ENCODE results near the gene ROBO3.

DNA sequence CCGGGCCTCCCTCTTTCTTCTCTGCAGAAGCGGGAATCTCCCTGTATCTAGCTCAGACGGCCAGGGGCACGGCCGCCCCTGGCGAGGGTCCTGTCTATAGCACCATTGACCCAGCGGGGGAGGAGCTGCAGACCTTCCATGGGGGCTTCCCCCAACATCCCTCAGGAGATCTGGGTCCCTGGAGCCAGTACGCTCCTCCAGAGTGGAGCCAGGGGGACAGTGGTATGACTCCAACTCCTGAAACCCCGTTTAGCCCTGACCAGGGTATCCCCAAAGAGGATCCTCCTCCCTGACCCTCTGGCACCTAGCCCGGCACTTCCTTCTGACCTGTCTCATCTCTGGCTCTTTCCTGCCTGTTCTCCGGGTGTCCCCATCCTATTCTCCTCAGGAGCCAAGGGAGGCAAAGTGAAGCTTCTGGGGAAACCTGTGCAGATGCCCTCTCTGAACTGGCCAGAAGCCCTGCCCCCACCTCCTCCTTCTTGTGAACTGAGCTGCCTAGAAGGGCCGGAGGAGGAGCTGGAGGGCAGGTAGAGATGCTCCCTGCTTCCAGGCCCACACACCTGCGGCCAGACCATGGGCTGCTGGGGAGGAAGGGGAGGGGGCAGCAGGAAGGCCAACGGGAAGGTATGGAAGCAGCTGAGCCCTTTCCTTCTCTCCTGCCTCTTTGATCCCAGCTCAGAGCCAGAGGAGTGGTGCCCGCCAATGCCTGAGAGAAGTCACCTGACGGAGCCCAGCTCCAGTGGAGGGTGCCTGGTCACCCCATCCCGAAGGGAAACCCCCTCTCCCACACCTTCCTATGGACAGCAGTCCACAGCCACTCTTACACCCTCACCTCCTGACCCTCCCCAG lies 12.9 kb downstream of the ROBO3 start:
- TF ChIP-seq, protein P1, sequence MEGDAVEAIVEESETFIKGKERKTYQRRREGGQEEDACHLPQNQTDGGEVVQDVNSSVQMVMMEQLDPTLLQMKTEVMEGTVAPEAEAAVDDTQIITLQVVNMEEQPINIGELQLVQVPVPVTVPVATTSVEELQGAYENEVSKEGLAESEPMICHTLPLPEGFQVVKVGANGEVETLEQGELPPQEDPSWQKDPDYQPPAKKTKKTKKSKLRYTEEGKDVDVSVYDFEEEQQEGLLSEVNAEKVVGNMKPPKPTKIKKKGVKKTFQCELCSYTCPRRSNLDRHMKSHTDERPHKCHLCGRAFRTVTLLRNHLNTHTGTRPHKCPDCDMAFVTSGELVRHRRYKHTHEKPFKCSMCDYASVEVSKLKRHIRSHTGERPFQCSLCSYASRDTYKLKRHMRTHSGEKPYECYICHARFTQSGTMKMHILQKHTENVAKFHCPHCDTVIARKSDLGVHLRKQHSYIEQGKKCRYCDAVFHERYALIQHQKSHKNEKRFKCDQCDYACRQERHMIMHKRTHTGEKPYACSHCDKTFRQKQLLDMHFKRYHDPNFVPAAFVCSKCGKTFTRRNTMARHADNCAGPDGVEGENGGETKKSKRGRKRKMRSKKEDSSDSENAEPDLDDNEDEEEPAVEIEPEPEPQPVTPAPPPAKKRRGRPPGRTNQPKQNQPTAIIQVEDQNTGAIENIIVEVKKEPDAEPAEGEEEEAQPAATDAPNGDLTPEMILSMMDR (IDR thresholded peaks at IDR 0.05; ENCODE audit: control extremely low read depth in 1 of 3, insufficient read depth in 1 of 3, low read depth in 1 of 3, low read length in 3 of 3), result no peak
- TF ChIP-seq CHD2 (IDR thresholded peaks at IDR 0.05; ENCODE audit: low read length), result no peak
- TF ChIP-seq RFX5 (IDR thresholded peaks at IDR 0.05; ENCODE audit: borderline replicate concordance, low read depth, low read length), result no peak
- no peak for TF ChIP-seq RAD21 (IDR thresholded peaks at IDR 0.05 in 1 of 2, conservative IDR thresholded peaks at IDR 0.05 in 1 of 2; ENCODE audit: low read depth in 2 of 2, low read length in 2 of 2)

Measured in H1 (cell line).